ENCODE results near the gene AIMP2.
"Not testable (repeated sequence)": the region's sequence is repeated elsewhere in the genome, so short reads cannot be mapped to it uniquely, and the experiment has no call there.

AIMP2 gene

GRCh38 chr7:6026820-6027311 lies 17.8 kb downstream of the AIMP2 start:
- no peak for DNase-seq

- DNase-seq = no peak
Measured at GRCh38 chr7:6027806-6028365, 18.8 kb downstream of the AIMP2 start.

GRCh38 chr7:6028563-6028962 lies 19.5 kb downstream of the AIMP2 start:
- no peak for DNase-seq

GRCh38 chr7:6030988-6031387 lies 21.9 kb downstream of the AIMP2 start, which contains the start of gene ANKRD61:
TSS of gene ANKRD61 (plus strand) at chr7:6031376. CDS start at chr7:6031376, 0 bp downstream.
- DNase-seq = no peak

- peak; percentile 24 for DNase-seq
Measured at GRCh38 chr7:6031567-6031966, 22.5 kb downstream of the AIMP2 start.

GRCh38 chr7:6032167-6032566 lies 23.1 kb downstream of the AIMP2 start:
- no peak for DNase-seq

GRCh38 chr7:6032641-6033040 lies 23.6 kb downstream of the AIMP2 start:
- DNase-seq = no peak

GRCh38 chr7:6035165-6035564 lies 26.1 kb downstream of the AIMP2 start:
- DNase-seq = no peak

GRCh38 chr7:6035686-6036085 lies 26.6 kb downstream of the AIMP2 start:
- no peak for DNase-seq

GRCh38 chr7:6049780-6050179 lies 40.7 kb downstream of the AIMP2 start:
- DNase-seq = no peak

- DNase-seq = not testable (repeated sequence)
Measured at GRCh38 chr7:6051185-6051584, 42.1 kb downstream of the AIMP2 start.

GRCh38 chr7:6056616-6057015 lies 47.5 kb downstream of the AIMP2 start:
- no peak for DNase-seq

- DNase-seq = no peak
Measured at GRCh38 chr7:6057316-6058129, 48.5 kb downstream of the AIMP2 start.

GRCh38 chr7:6059941-6060340 lies 50.9 kb downstream of the AIMP2 start:
- DNase-seq = not testable (repeated sequence)

GRCh38 chr7:6071406-6071805 lies 62.3 kb downstream of the AIMP2 start:
- DNase-seq = no peak

Measured in activated effector memory CD4-positive, alpha-beta T cell treated with anti-CD3 and anti-CD28 coated beads, Interleukin-2, amount 50 U/mL, for 16 hours (primary cell).